ENCODE results near the gene STXBP5L.

Gene STXBP5L

GRCh38 chr3:120988994-120989393 is 81.0 kb downstream of the STXBP5L start:
- no peaks in the 10 kb centered on the region for H3K27me3 ChIP-seq (replicated peaks in 2 of 5; ENCODE audit: control insufficient read depth in 4 of 5, insufficient read depth in 5 of 5, low read length in 4 of 5)
- H3K27ac ChIP-seq (ENCODE audit: insufficient read depth in 1 of 2, low read depth in 1 of 2, low read length in 2 of 2, poor library complexity in 1 of 2, severe bottlenecking in 2 of 2): no peak overlapping the region
- no peak for DNase-seq
- H3K36me3 ChIP-seq (ENCODE audit: control insufficient read depth in 4 of 4, insufficient read depth in 4 of 4, low read length in 3 of 4): no peaks in the 10 kb centered on the region
- no CpG with 5 or more reads among the region's 4 CpGs for WGBS (ENCODE audit: insufficient coverage)
- H3K4me1 ChIP-seq (ENCODE audit: control extremely low read depth in 1 of 4, control insufficient read depth in 4 of 4, insufficient read depth in 4 of 4, low read length in 3 of 4): no peaks in the 10 kb centered on the region
- H3K9me3 ChIP-seq (ENCODE audit: control extremely low read depth in 1 of 5, control insufficient read depth in 4 of 5, insufficient read depth in 2 of 5, low read depth in 1 of 5, low read length in 4 of 5): peaks cover 0 to 3% (median 0%) of the 10 kb centered on the region in 5 experiments
- ChIA-PET POLR2A (no interaction called here), CTCF (no interaction called here)
- no peak overlapping the region for H3K4me3 ChIP-seq (ENCODE audit: control insufficient read depth in 1 of 7, extremely low read depth in 1 of 7, insufficient read depth in 4 of 7, low read depth in 2 of 7, low read length in 6 of 7)

GRCh38 chr3:121018917-121019321 is 110.9 kb downstream of the STXBP5L start:
- WGBS (ENCODE audit: insufficient coverage): 84% methylated on average over 5 of the region's 8 CpGs
- Histone ChIP-seq H3K27me3 (replicated peaks in 2 of 5; ENCODE audit: control insufficient read depth in 4 of 5, insufficient read depth in 5 of 5, low read length in 4 of 5) (no peaks in the 10 kb centered on the region), H3K36me3 (ENCODE audit: control insufficient read depth in 4 of 4, insufficient read depth in 4 of 4, low read length in 3 of 4) (no peaks in the 10 kb centered on the region), H3K27ac (ENCODE audit: insufficient read depth in 1 of 2, low read depth in 1 of 2, low read length in 2 of 2, poor library complexity in 1 of 2, severe bottlenecking in 2 of 2) (no peak overlapping the region), H3K9me3 (ENCODE audit: control extremely low read depth in 1 of 5, control insufficient read depth in 4 of 5, insufficient read depth in 2 of 5, low read depth in 1 of 5, low read length in 4 of 5) (peaks cover 0 to 7% (median 0%) of the 10 kb centered on the region in 5 experiments), H3K4me3 (ENCODE audit: control insufficient read depth in 1 of 7, extremely low read depth in 1 of 7, insufficient read depth in 4 of 7, low read depth in 2 of 7, low read length in 6 of 7) (no peak overlapping the region), H3K4me1 (ENCODE audit: control extremely low read depth in 1 of 4, control insufficient read depth in 4 of 4, insufficient read depth in 4 of 4, low read length in 3 of 4) (no peaks in the 10 kb centered on the region)
- ChIA-PET POLR2A (no interaction called here), CTCF (no interaction called here)
- no peak for DNase-seq

- H3K36me3 ChIP-seq (ENCODE audit: control insufficient read depth in 4 of 4, insufficient read depth in 4 of 4, low read length in 3 of 4): no peaks in the 10 kb centered on the region
- CTCF ChIA-PET: no interaction called here
- POLR2A ChIA-PET: no interaction called here
- no peak overlapping the region for H3K27ac ChIP-seq (ENCODE audit: insufficient read depth in 1 of 2, low read depth in 1 of 2, low read length in 2 of 2, poor library complexity in 1 of 2, severe bottlenecking in 2 of 2)
- no peaks in the 10 kb centered on the region for H3K4me1 ChIP-seq (ENCODE audit: control extremely low read depth in 1 of 4, control insufficient read depth in 4 of 4, insufficient read depth in 4 of 4, low read length in 3 of 4)
- DNase-seq: no peak
- H3K27me3 ChIP-seq (replicated peaks in 2 of 5; ENCODE audit: control insufficient read depth in 4 of 5, insufficient read depth in 5 of 5, low read length in 4 of 5): no peaks in the 10 kb centered on the region
- WGBS (ENCODE audit: insufficient coverage): 90% methylated on average over 6 of the region's 6 CpGs
- no peaks in the 10 kb centered on the region for H3K9me3 ChIP-seq (ENCODE audit: control extremely low read depth in 1 of 5, control insufficient read depth in 4 of 5, insufficient read depth in 2 of 5, low read depth in 1 of 5, low read length in 4 of 5)
- H3K4me3 ChIP-seq (ENCODE audit: control insufficient read depth in 1 of 7, extremely low read depth in 1 of 7, insufficient read depth in 4 of 7, low read depth in 2 of 7, low read length in 6 of 7): no peak overlapping the region
Observed at GRCh38 chr3:121063628-121064027, 155.6 kb downstream of the STXBP5L start.

GRCh38 chr3:121064121-121064520 is 156.1 kb downstream of the STXBP5L start:
- H3K9me3 ChIP-seq (ENCODE audit: control extremely low read depth in 1 of 5, control insufficient read depth in 4 of 5, insufficient read depth in 2 of 5, low read depth in 1 of 5, low read length in 4 of 5): no peaks in the 10 kb centered on the region
- no peaks in the 10 kb centered on the region for H3K4me1 ChIP-seq (ENCODE audit: control extremely low read depth in 1 of 4, control insufficient read depth in 4 of 4, insufficient read depth in 4 of 4, low read length in 3 of 4)
- no peak overlapping the region for H3K27ac ChIP-seq (ENCODE audit: insufficient read depth in 1 of 2, low read depth in 1 of 2, low read length in 2 of 2, poor library complexity in 1 of 2, severe bottlenecking in 2 of 2)
- H3K27me3 ChIP-seq (replicated peaks in 2 of 5; ENCODE audit: control insufficient read depth in 4 of 5, insufficient read depth in 5 of 5, low read length in 4 of 5): no peaks in the 10 kb centered on the region
- DNase-seq: no peak
- no peaks in the 10 kb centered on the region for H3K36me3 ChIP-seq (ENCODE audit: control insufficient read depth in 4 of 4, insufficient read depth in 4 of 4, low read length in 3 of 4)
- ChIA-PET CTCF (no interaction called here), POLR2A (no interaction called here)
- H3K4me3 ChIP-seq (ENCODE audit: control insufficient read depth in 1 of 7, extremely low read depth in 1 of 7, insufficient read depth in 4 of 7, low read depth in 2 of 7, low read length in 6 of 7): no peak overlapping the region
- 98% methylated on average over 5 of the region's 6 CpGs for WGBS (ENCODE audit: insufficient coverage)

- no peak for DNase-seq
- no peaks in the 10 kb centered on the region for H3K36me3 ChIP-seq (ENCODE audit: control insufficient read depth in 4 of 4, insufficient read depth in 4 of 4, low read length in 3 of 4)
- no peaks in the 10 kb centered on the region for H3K4me1 ChIP-seq (ENCODE audit: control extremely low read depth in 1 of 4, control insufficient read depth in 4 of 4, insufficient read depth in 4 of 4, low read length in 3 of 4)
- ChIA-PET CTCF (no interaction called here), POLR2A (no interaction called here)
- WGBS (ENCODE audit: insufficient coverage): 72% methylated on average over 4 of the region's 6 CpGs
- peaks cover 0 to 1% (median 0%) of the 10 kb centered on the region in 5 experiments for H3K9me3 ChIP-seq (ENCODE audit: control extremely low read depth in 1 of 5, control insufficient read depth in 4 of 5, insufficient read depth in 2 of 5, low read depth in 1 of 5, low read length in 4 of 5)
- H3K27me3 ChIP-seq (replicated peaks in 2 of 5; ENCODE audit: control insufficient read depth in 4 of 5, insufficient read depth in 5 of 5, low read length in 4 of 5): no peaks in the 10 kb centered on the region
- no peak overlapping the region for H3K4me3 ChIP-seq (ENCODE audit: control insufficient read depth in 1 of 7, extremely low read depth in 1 of 7, insufficient read depth in 4 of 7, low read depth in 2 of 7, low read length in 6 of 7)
- H3K27ac ChIP-seq (ENCODE audit: insufficient read depth in 1 of 2, low read depth in 1 of 2, low read length in 2 of 2, poor library complexity in 1 of 2, severe bottlenecking in 2 of 2): no peak overlapping the region
Observed at GRCh38 chr3:121072133-121072532, 164.1 kb downstream of the STXBP5L start.

- whole genome bisulfite sequencing (ENCODE audit: insufficient coverage): 96% methylated on average over 6 of the region's 7 CpGs
- no peaks in the 10 kb centered on the region for H3K27me3 ChIP-seq (replicated peaks in 2 of 5; ENCODE audit: control insufficient read depth in 4 of 5, insufficient read depth in 5 of 5, low read length in 4 of 5)
- no peak overlapping the region for H3K27ac ChIP-seq (ENCODE audit: insufficient read depth in 1 of 2, low read depth in 1 of 2, low read length in 2 of 2, poor library complexity in 1 of 2, severe bottlenecking in 2 of 2)
- ChIA-PET POLR2A (no interaction called here), CTCF (no interaction called here)
- peaks cover 0 to 1% (median 0%) of the 10 kb centered on the region in 5 experiments for H3K9me3 ChIP-seq (ENCODE audit: control extremely low read depth in 1 of 5, control insufficient read depth in 4 of 5, insufficient read depth in 2 of 5, low read depth in 1 of 5, low read length in 4 of 5)
- no peak overlapping the region for H3K4me3 ChIP-seq (ENCODE audit: control insufficient read depth in 1 of 7, extremely low read depth in 1 of 7, insufficient read depth in 4 of 7, low read depth in 2 of 7, low read length in 6 of 7)
- H3K36me3 ChIP-seq (ENCODE audit: control insufficient read depth in 4 of 4, insufficient read depth in 4 of 4, low read length in 3 of 4): no peaks in the 10 kb centered on the region
- H3K4me1 ChIP-seq (ENCODE audit: control extremely low read depth in 1 of 4, control insufficient read depth in 4 of 4, insufficient read depth in 4 of 4, low read length in 3 of 4): no peaks in the 10 kb centered on the region
- no peak for DNase-seq
Observed at GRCh38 chr3:121073011-121073410, 165.0 kb downstream of the STXBP5L start.

GRCh38 chr3:121075191-121075590 is 167.2 kb downstream of the STXBP5L start:
- Histone ChIP-seq H3K36me3 (ENCODE audit: control insufficient read depth in 4 of 4, insufficient read depth in 4 of 4, low read length in 3 of 4) (no peaks in the 10 kb centered on the region), H3K27me3 (replicated peaks in 2 of 5; ENCODE audit: control insufficient read depth in 4 of 5, insufficient read depth in 5 of 5, low read length in 4 of 5) (no peaks in the 10 kb centered on the region), H3K27ac (ENCODE audit: insufficient read depth in 1 of 2, low read depth in 1 of 2, low read length in 2 of 2, poor library complexity in 1 of 2, severe bottlenecking in 2 of 2) (no peak overlapping the region), H3K9me3 (ENCODE audit: control extremely low read depth in 1 of 5, control insufficient read depth in 4 of 5, insufficient read depth in 2 of 5, low read depth in 1 of 5, low read length in 4 of 5) (peaks cover 0 to 1% (median 0%) of the 10 kb centered on the region in 5 experiments), H3K4me3 (ENCODE audit: control insufficient read depth in 1 of 7, extremely low read depth in 1 of 7, insufficient read depth in 4 of 7, low read depth in 2 of 7, low read length in 6 of 7) (no peak overlapping the region), H3K4me1 (ENCODE audit: control extremely low read depth in 1 of 4, control insufficient read depth in 4 of 4, insufficient read depth in 4 of 4, low read length in 3 of 4) (no peaks in the 10 kb centered on the region)
- no peak for DNase-seq
- CTCF ChIA-PET: no interaction called here
- POLR2A ChIA-PET: no interaction called here
- 92% methylated on average over 3 of the region's 3 CpGs for WGBS (ENCODE audit: insufficient coverage)
